Panc1 (cell line): Measurements from ENCODE around the gene S100A6. TPM values are rescaled to one million over a fixed set of nuclear protein-coding genes. Genes with fewer than 3 reads are reported as not detected.
A peak's percentile ranks its signal among the peaks of the same experiment; 100 is the strongest.

Source experiments
- ATAC-seq: fragments of 200-7000 bp; cut with Tn5 transposase; 2 replicates; pipeline ENCODE4 v1.9.1; 2020; ENCODE audit warnings: mild to moderate bottlenecking, moderate library complexity
- BruUV-seq: library from RNA; stranded (reverse); fragments of 400-500 nt; replicated peaks from 2 replicates; lab custom pipeline; 2021; lab: Mats Ljungman, UMichigan
- CTCF ChIA-PET: fragments of 300-600 bp; sonication (Branson Sonifier 250); formaldehyde crosslinking; loops from one replicate; lab custom pipeline; 2022; ENCODE audit warnings: antibody characterized with exemption; lab: Charles Lee
- POLR2A ChIA-PET: fragments of 300-600 bp; sonication (Branson Sonifier 250); formaldehyde crosslinking; loops from one replicate; lab custom pipeline; 2022; ENCODE audit warnings: antibody characterized with exemption; lab: Charles Lee
- DNase-seq: peaks from one replicate; pipeline ENCODE4 v3.0.0-alpha.2; 2010; ENCODE audit warnings: low read depth, low spot score
- H3K27ac ChIP-seq: 2 replicates; pipeline ENCODE4 v1.5.1; 2011; ENCODE audit warnings: mild to moderate bottlenecking, low read length, inconsistent platforms
- H3K27me3 ChIP-seq: fragments of 200-500 bp; sonication (Bioruptor generic); 2 replicates; pipeline ENCODE4 v1.6.0; 2014; ENCODE audit warnings: low read length, inconsistent platforms; ENCODE audit not compliant: control insufficient read depth, insufficient read depth
- H3K36me3 ChIP-seq: fragments of 200-500 bp; sonication (Bioruptor generic); 2 replicates; pipeline ENCODE4 v1.5.1; 2014; ENCODE audit warnings: inconsistent platforms, mild to moderate bottlenecking, low read length, moderate library complexity; ENCODE audit not compliant: control insufficient read depth, insufficient read depth
- H3K4me1 ChIP-seq: 2 replicates; pipeline ENCODE4 v1.5.1; 2011; ENCODE audit warnings: inconsistent platforms, mild to moderate bottlenecking, low read length, moderate library complexity; ENCODE audit not compliant: control insufficient read depth, insufficient read depth
- H3K4me3 ChIP-seq, 2 experiments: 2 replicates each; pipeline ENCODE4 v1.5.1; 2011 to 2012; ENCODE audit warnings: low read depth in 2 of 2, low read length in 2 of 2, mild to moderate bottlenecking in 2 of 2, inconsistent platforms in 1 of 2, moderate library complexity in 1 of 2
- H3K9me3 ChIP-seq: fragments of 200-500 bp; sonication (Bioruptor generic); 2 replicates; pipeline ENCODE4 v1.5.1; 2014; ENCODE audit warnings: low read depth, mild to moderate bottlenecking, inconsistent platforms, low read length, moderate library complexity; ENCODE audit not compliant: control insufficient read depth, insufficient read depth
- CTCF ChIP-seq: fragments of 450-650 bp; IDR thresholded peaks from 2 replicates; pipeline ENCODE4 v1.5.1; 2017; ENCODE audit warnings: mild to moderate bottlenecking
- POLR2AphosphoS5 ChIP-seq: IDR thresholded peaks from 2 replicates; pipeline ENCODE4 v1.6.1; 2012; ENCODE audit warnings: mild to moderate bottlenecking, low read depth, low read length, moderate library complexity
- REST ChIP-seq, 2 experiments: IDR thresholded peaks; 2 replicates each; pipeline ENCODE4 v1.6.1; 2011 to 2012; ENCODE audit warnings: low read depth in 2 of 2, control low read depth in 1 of 2, low read length in 1 of 2, mild to moderate bottlenecking in 1 of 2, moderate library complexity in 1 of 2; ENCODE audit not compliant: insufficient read depth in 1 of 2
- SIN3A ChIP-seq: IDR thresholded peaks from 2 replicates; pipeline ENCODE4 v1.6.1; 2012; ENCODE audit warnings: low read depth, mild to moderate bottlenecking, low read length, moderate library complexity, borderline replicate concordance; ENCODE audit not compliant: insufficient read depth
- TCF7L2 ChIP-seq: IDR thresholded peaks from 2 replicates; pipeline ENCODE4 v1.6.1; 2011; ENCODE audit warnings: mild to moderate bottlenecking, low read depth, low read length, inconsistent platforms
- in situ Hi-C: cut with HindIII; loops from 2 replicates; pipeline ENCODE4 v1.10.0; 2016; ENCODE audit warnings: low sequenced_read_pairs, low pct_unique_long_range_greater_than_20kb
- intact Hi-C: fragments of 100-400 bp; cut with micrococcal nuclease; formaldehyde crosslinking; loops from one replicate; pipeline ENCODE4 v1.10.0; 2022; ENCODE audit not compliant: unreplicated experiment
- total RNA-seq: library from RNA; stranded (reverse); gene quantifications from one replicate; pipeline ENCODE4 v1.2.1, GENCODE V29; 2021; ENCODE audit not compliant: unreplicated experiment

S100A6 gene
- total RNA-seq, 1 experiment from 2014 or later: 1,986 TPM

GRCh38 chr1:153506831-153507413 lies 28.9 kb downstream of the S100A6 start:
- CTCF ChIA-PET: interaction anchor here (0.7 to 1.1 kb wide), 4 partner anchors 11 to 158 kb away, joined by 3 read pairs; partner anchors contain the start of gene PGLYRP4
- peaks cover 32% of the 10 kb centered on the region for H3K4me1 ChIP-seq
- H3K27me3 ChIP-seq: no peaks in the 10 kb centered on the region
- BruUV-seq: no TSS peak
- no peaks in the 10 kb centered on the region for H3K9me3 ChIP-seq
- in situ Hi-C loops: no loop called here
- no peak overlapping the region for H3K4me3 ChIP-seq
- intact Hi-C loops: loop anchor here (5.0 kb wide), 1 partner anchor 155 kb away; no protein-coding TSS in a partner anchor
- POLR2A ChIA-PET: interaction anchor here (0.6 kb wide), 1 partner anchor 59 kb away, joined by 3 read pairs; no protein-coding TSS in a partner anchor
- TF ChIP-seq POLR2AphosphoS5: peak; percentile 54; the same call in 1 of the 2 replicates
- no peak for TF ChIP-seq SIN3A
- no peak for TF ChIP-seq CTCF
- TF ChIP-seq REST (IDR thresholded peaks at IDR 0.05; ENCODE audit: insufficient read depth in 1 of 2, low read depth in 2 of 2, low read length in 1 of 2): no peak
- no peak for TF ChIP-seq TCF7L2
- DNase-seq: no peak
- H3K36me3 ChIP-seq: no peaks in the 10 kb centered on the region
- ATAC-seq: peak; percentile 80
- H3K27ac ChIP-seq: peak overlapping the region; percentile 71

GRCh38 chr1:153506386-153506785 lies 29.4 kb downstream of the S100A6 start:
- no TSS peak for BruUV-seq
- H3K27ac ChIP-seq: peak overlapping the region; percentile 71
- in situ Hi-C loops: no loop called here
- H3K36me3 ChIP-seq: no peaks in the 10 kb centered on the region
- ChIA-PET POLR2A (interaction anchor here (0.6 kb wide), 1 partner anchor 60 kb away, joined by 3 read pairs; no protein-coding TSS in a partner anchor), CTCF (interaction anchor here (0.8 to 1.1 kb wide), 3 partner anchors 10 to 153 kb away, joined by 3 read pairs; no protein-coding TSS in a partner anchor)
- H3K4me1 ChIP-seq: peaks cover 26% of the 10 kb centered on the region
- H3K9me3 ChIP-seq: no peaks in the 10 kb centered on the region
- ATAC-seq (no peak), DNase-seq (no peak)
- intact Hi-C loops: loop anchor here (5.0 kb wide), 1 partner anchor 156 kb away; no protein-coding TSS in a partner anchor
- TF ChIP-seq TCF7L2 (no peak), CTCF (no peak), REST (IDR thresholded peaks at IDR 0.05; ENCODE audit: insufficient read depth in 1 of 2, low read depth in 2 of 2, low read length in 1 of 2) (no peak), POLR2AphosphoS5 (no peak), SIN3A (no peak)
- H3K27me3 ChIP-seq: no peaks in the 10 kb centered on the region
- no peak overlapping the region for H3K4me3 ChIP-seq
